ENCODE results near the gene CDCP2.

DNA sequence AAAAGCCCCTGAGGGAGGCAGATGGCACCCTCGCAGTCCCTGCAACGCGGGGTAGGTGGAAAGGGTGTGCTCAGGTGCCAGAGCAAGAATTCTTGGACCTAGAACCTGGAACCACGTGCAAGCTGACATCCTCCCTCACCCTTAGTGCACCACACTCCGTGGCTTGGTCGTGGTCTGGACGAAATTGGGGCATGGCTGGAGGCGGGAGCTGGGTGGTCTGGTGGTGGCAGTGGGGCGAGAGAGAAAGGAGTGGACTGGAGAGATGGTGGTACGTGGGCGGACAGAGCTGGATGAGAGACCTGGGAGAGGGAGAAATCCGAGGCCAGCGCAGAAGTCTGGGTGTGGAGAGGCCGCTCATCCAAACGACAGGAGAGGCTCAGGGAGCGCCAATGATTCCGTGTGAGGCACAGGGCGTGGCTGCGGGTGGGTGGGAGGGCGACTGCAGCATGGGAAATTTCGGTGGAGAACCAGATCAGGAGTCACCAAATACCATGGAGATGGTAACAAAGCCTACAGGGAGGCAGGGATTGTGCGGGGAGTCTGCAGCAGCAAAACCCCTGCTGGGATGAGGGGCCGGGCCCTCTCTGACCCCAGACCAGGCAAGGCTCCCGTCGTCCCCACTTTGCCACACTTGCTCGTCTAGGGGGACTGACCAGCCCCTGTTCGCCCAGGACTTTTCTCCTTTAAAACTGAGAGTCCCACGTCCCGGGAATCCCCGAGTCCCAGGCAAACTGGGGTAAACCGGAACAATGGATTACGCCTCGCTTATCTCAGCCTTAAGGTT is 31.9 kb downstream of the CDCP2 start:
- TF ChIP-seq, protein P1, sequence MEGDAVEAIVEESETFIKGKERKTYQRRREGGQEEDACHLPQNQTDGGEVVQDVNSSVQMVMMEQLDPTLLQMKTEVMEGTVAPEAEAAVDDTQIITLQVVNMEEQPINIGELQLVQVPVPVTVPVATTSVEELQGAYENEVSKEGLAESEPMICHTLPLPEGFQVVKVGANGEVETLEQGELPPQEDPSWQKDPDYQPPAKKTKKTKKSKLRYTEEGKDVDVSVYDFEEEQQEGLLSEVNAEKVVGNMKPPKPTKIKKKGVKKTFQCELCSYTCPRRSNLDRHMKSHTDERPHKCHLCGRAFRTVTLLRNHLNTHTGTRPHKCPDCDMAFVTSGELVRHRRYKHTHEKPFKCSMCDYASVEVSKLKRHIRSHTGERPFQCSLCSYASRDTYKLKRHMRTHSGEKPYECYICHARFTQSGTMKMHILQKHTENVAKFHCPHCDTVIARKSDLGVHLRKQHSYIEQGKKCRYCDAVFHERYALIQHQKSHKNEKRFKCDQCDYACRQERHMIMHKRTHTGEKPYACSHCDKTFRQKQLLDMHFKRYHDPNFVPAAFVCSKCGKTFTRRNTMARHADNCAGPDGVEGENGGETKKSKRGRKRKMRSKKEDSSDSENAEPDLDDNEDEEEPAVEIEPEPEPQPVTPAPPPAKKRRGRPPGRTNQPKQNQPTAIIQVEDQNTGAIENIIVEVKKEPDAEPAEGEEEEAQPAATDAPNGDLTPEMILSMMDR (IDR thresholded peaks at IDR 0.05) = no peak
- TF ChIP-seq POLR2A (IDR thresholded peaks at IDR 0.05) = no peak
